ENCODE results near the gene LYSMD2. TPM values are rescaled to one million over a fixed set of nuclear protein-coding genes. Genes with fewer than 3 reads are reported as not detected.

Gene LYSMD2
- total and polyA plus RNA-seq, 9 of the 15 experiments (the other 6 are each of a cell fraction or from before 2014, with no cell fraction given): 4.3 to 30.3 (median 9.8) TPM

- in situ Hi-C loops (cut with MboI): no loop called here
- 33% methylated on average over 5 of the region's 5 CpGs for WGBS (ENCODE audit: insufficient coverage, low coverage, missing lambda C conversion rate)
- ChIA-PET CTCF (ENCODE audit: low intra/inter-chr PET ratio) (no interaction called here), POLR2A (interaction anchor here (0.6 to 1.5 kb wide), 5 partner anchors 15 to 18 kb away, joined by 3 to 6 read pairs (median 4); partner anchors contain the start of gene LYSMD2)
- H3K79me2 ChIP-seq (ENCODE audit: control insufficient read depth, insufficient read depth, low read length): no peaks in the 10 kb centered on the region
- intact Hi-C loops (cut with micrococcal nuclease): no loop called here
- H2AFZ ChIP-seq (ENCODE audit: low read depth, low read length): peak overlapping the region; percentile 10; the same call in 1 of the 2 replicates
- H4K20me1 ChIP-seq (replicated peaks; ENCODE audit: control insufficient read depth, insufficient read depth, low read length): no peaks in the 10 kb centered on the region
- no TSS peak for BruUV-seq (replicated peaks)
- FAIRE-seq: no peak
- peak; percentile 50; the same call in 2 of the 3 replicates for ATAC-seq
- no peak overlapping the region for H3K4me3 ChIP-seq
- peaks cover 0 to 13% of the 10 kb centered on the region in 2 experiments; a peak in 2 of 5 replicates for H3K4me1 ChIP-seq (replicated peaks in 1 of 2; ENCODE audit: control insufficient read depth in 2 of 2, insufficient read depth in 2 of 2, low read length in 2 of 2)
- no peak for TF ChIP-seq HMG20B (CRISPR knock-in tag; IDR thresholded peaks at IDR 0.05)
- TF ChIP-seq POLR3G (IDR thresholded peaks at IDR 0.05; ENCODE audit: extremely low read depth, insufficient read length, insufficient replicate concordance): no peak
- TF ChIP-seq FOSL1 (tag; conservative IDR thresholded peaks at IDR 0.05): peak; percentile 73
- TF ChIP-seq JUND (IDR thresholded peaks at IDR 0.05; ENCODE audit: borderline replicate concordance, low read depth, low read length): peak; percentile 51; the same call in 1 of the 2 replicates
- peak; percentile 52; the same call in 2 of the 3 replicates for TF ChIP-seq JUND (tag; IDR thresholded peaks at IDR 0.05; ENCODE audit: borderline replicate concordance, low read depth, low read length)
- no peak for TF ChIP-seq ZBTB12 (CRISPR knock-in tag; IDR thresholded peaks at IDR 0.05)
- no peak for TF ChIP-seq EZH2 (IDR thresholded peaks at IDR 0.05; ENCODE audit: borderline replicate concordance, low read depth, low read length)
- peak; percentile 41; the same call in 1 of the 2 replicates for TF ChIP-seq ATF3 (IDR thresholded peaks at IDR 0.05)
- no peak for TF ChIP-seq ATF3 (CRISPR knock-in tag; conservative IDR thresholded peaks at IDR 0.05)
- 0 out of 2 replicates have a peak, but pooled peaks have one; percentile 36 for TF ChIP-seq ZNF592 (IDR thresholded peaks at IDR 0.05)
- 0 out of 2 replicates have a peak, but pooled peaks have one; percentile 12 for TF ChIP-seq PKNOX1 (IDR thresholded peaks at IDR 0.05)
- TF ChIP-seq POLR2AphosphoS2 (IDR thresholded peaks at IDR 0.05; ENCODE audit: low read length): no peak
- H3K9me1 ChIP-seq (ENCODE audit: control insufficient read depth, insufficient read depth, low read length): no peaks in the 10 kb centered on the region
- no peak overlapping the region for H3K4me2 ChIP-seq (ENCODE audit: insufficient read depth, low read length)
- H3K36me3 ChIP-seq (ENCODE audit: control insufficient read depth, insufficient read depth, low read length): peaks cover 24% of the 10 kb centered on the region; the same call in 2 of the 3 replicates
- H3K27me3 ChIP-seq (ENCODE audit: control insufficient read depth in 2 of 2, insufficient read depth in 2 of 2, low read length in 2 of 2): no peaks in the 10 kb centered on the region
- H3K9me3 ChIP-seq (replicated peaks; ENCODE audit: control insufficient read depth, insufficient read depth, low read depth, low read length): no peaks in the 10 kb centered on the region
- H3K27ac ChIP-seq (ENCODE audit: extremely low read depth, low read depth, low read length): no peak overlapping the region
- no peak overlapping the region for H3K9ac ChIP-seq (ENCODE audit: insufficient read depth in 1 of 2, low read depth in 2 of 2, low read length in 2 of 2)
- DNase-seq (ENCODE audit: extremely low read depth in 1 of 4, low spot score in 3 of 4): no peak
These were observed 16.1 kb downstream of the LYSMD2 start for GRCh38 chr15:51721199-51721960.

Data from K562 (cell line).